OCI-LY7 (cell line): ENCODE data around the gene HIF3A. TPM values are rescaled to one million over a fixed set of nuclear protein-coding genes. Genes with fewer than 3 reads are reported as not detected.
"Not testable (repeated sequence)": the region's sequence is repeated elsewhere in the genome, so short reads cannot be mapped to it uniquely, and the experiment has no call there.

Experiments
- BruUV-seq: library from RNA; stranded (reverse); fragments of 400-500 nt; replicated peaks from 2 replicates; lab custom pipeline; 2021; lab: Mats Ljungman, UMichigan
- CTCF ChIA-PET: fragments of 300-600 bp; sonication (Branson Sonifier 250); formaldehyde crosslinking; loops from one replicate; lab custom pipeline; 2022; ENCODE audit warnings: antibody characterized with exemption; ENCODE audit not compliant: unreplicated experiment; lab: Charles Lee
- POLR2A ChIA-PET: fragments of 300-600 bp; sonication (Branson Sonifier 250); formaldehyde crosslinking; loops from one replicate; lab custom pipeline; 2022; ENCODE audit warnings: antibody characterized with exemption; lab: Charles Lee
- DNase-seq: peaks from one replicate; pipeline ENCODE4 v3.0.0-alpha.2; 2015; ENCODE audit warnings: low spot score
- H2AFZ ChIP-seq: fragments of 200-600 bp; sonication (generic), shearing (Covaris generic); 2 replicates; pipeline ENCODE4 v1.6.1; 2014; ENCODE audit warnings: mild to moderate bottlenecking, antibody characterized with exemption, low read length, moderate library complexity
- H3K27ac ChIP-seq: fragments of 200-600 bp; sonication (generic); 2 replicates; pipeline ENCODE4 v1.5.1; 2014; ENCODE audit warnings: mixed run types, low read depth, mild to moderate bottlenecking, moderate library complexity, low read length, inconsistent platforms; ENCODE audit not compliant: poor library complexity, severe bottlenecking
- H3K36me3 ChIP-seq: fragments of 200-600 bp; sonication (generic); 2 replicates; pipeline ENCODE4 v1.6.1; 2014; ENCODE audit warnings: mild to moderate bottlenecking, antibody characterized with exemption, low read length, moderate library complexity, mixed read lengths; ENCODE audit not compliant: insufficient read depth
- H3K4me1 ChIP-seq: fragments of 200-600 bp; sonication (generic); 2 replicates; pipeline ENCODE4 v1.5.1; 2014; ENCODE audit warnings: mild to moderate bottlenecking, low read length; ENCODE audit not compliant: insufficient read depth, poor library complexity, severe bottlenecking
- H3K4me2 ChIP-seq: fragments of 200-600 bp; sonication (generic); 2 replicates; pipeline ENCODE4 v1.6.1; 2014; ENCODE audit warnings: mild to moderate bottlenecking, low read length
- H3K4me3 ChIP-seq: fragments of 200-600 bp; sonication (generic); 2 replicates; pipeline ENCODE4 v1.5.1; 2014; ENCODE audit warnings: mild to moderate bottlenecking, low read depth, low read length; ENCODE audit not compliant: poor library complexity, severe bottlenecking
- H3K79me2 ChIP-seq: fragments of 200-600 bp; sonication (generic); 2 replicates; pipeline ENCODE4 v1.6.1; 2016; ENCODE audit warnings: low read depth, mild to moderate bottlenecking, low read length, moderate library complexity, mixed read lengths; ENCODE audit not compliant: insufficient read depth
- H3K9me2 ChIP-seq: fragments of 200-600 bp; sonication (generic); 2 replicates; pipeline ENCODE4 v1.6.1; 2016; ENCODE audit warnings: mild to moderate bottlenecking, low read length, mixed read lengths; ENCODE audit not compliant: insufficient read depth
- H3K9me3 ChIP-seq: fragments of 200-600 bp; sonication (generic); 2 replicates; pipeline ENCODE4 v1.6.1; 2014; ENCODE audit warnings: mild to moderate bottlenecking, mixed run types, low read length, mixed read lengths
- H4K20me1 ChIP-seq: fragments of 200-600 bp; sonication (generic); 2 replicates; pipeline ENCODE4 v1.6.1; 2014; ENCODE audit warnings: mild to moderate bottlenecking, antibody characterized with exemption, low read length, moderate library complexity, mixed read lengths; ENCODE audit not compliant: insufficient read depth
- CTCF ChIP-seq: fragments of 200-600 bp; sonication (generic); conservative IDR thresholded peaks from 2 replicates; pipeline ENCODE4 v1.5.1; 2014; ENCODE audit warnings: mild to moderate bottlenecking, antibody characterized with exemption, low read length, moderate library complexity, mixed read lengths
- EZH2phosphoT487 ChIP-seq: fragments of 200-600 bp; sonication (generic); IDR thresholded peaks from 2 replicates; pipeline ENCODE4 v1.6.1; 2018; ENCODE audit warnings: low read depth, borderline replicate concordance, mild to moderate bottlenecking, mixed run types, antibody characterized with exemption, low read length, moderate library complexity, mixed read lengths
- intact Hi-C: fragments of 100-400 bp; cut with micrococcal nuclease; formaldehyde crosslinking; loops from one replicate; pipeline ENCODE4 v1.10.0; 2022; ENCODE audit not compliant: unreplicated experiment
- total RNA-seq, 2 experiments: library from RNA; depleted of rRNA in 1 of 2; stranded (reverse); fragments of >200 nt in 1 of 2; shearing (Covaris generic) in 1 of 2; gene quantifications; 2 replicates each; pipeline ENCODE4 v1.2.3, GENCODE V29; 2014 to 2022

HIF3A gene
- total RNA-seq, 2 experiments from 2014 or later = not detected

DNA sequence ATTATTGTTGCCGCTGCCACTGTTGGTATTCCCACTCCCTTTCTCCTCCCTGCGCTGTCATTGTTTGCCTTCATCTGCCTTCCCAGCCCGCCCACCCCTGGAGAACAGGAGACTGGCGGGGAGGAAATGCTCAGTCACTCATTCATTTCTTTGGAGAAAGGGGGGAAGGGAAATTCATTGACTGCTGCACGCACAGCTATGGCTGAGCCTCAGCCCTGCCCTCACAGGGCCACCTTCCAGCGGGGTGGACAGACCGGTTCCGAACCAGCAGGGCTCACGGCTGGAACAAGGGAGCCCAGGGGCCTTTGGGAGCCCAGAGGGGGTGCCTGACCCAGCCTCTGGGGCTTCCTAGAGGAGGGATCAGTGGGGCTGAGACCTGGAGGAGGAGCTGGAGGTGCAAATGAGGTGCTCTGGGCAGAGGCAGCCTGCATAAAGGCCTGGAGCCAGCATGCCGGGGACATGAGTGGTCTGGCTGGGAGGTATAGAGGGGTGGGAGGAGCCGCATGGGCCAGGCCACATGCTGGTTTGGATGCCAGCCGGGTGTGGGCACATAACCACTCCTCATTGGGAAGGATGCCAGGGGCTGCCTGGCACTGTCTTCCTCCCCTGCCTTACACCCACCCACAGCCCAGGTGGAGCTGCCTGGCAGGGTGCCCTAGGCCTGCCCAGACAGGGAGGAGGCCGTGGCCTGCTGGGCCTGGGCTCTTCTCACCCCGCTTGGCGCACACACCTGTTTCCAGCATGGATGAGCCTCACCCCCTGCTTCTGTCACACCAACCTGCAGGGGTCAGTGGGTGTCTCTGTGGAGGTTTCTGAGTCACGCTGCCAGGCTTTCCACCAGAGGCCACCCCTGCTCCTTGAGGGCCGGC, 76.9 kb downstream of the HIF3A start:
- no peaks in the 10 kb centered on the region for H3K4me1 ChIP-seq
- no peak for TF ChIP-seq EZH2phosphoT487
- TF ChIP-seq CTCF = no peak
- no peak overlapping the region for H3K27ac ChIP-seq
- POLR2A ChIA-PET = no interaction called here
- no peak for DNase-seq
- H3K9me2 ChIP-seq = no peaks in the 10 kb centered on the region
- no peak overlapping the region for H3K4me2 ChIP-seq
- H3K4me3 ChIP-seq = no peak overlapping the region
- BruUV-seq = no TSS peak
- H2AFZ ChIP-seq = no peak overlapping the region
- peaks cover 80% of the 10 kb centered on the region for H3K36me3 ChIP-seq
- H3K79me2 ChIP-seq = peaks cover 26% of the 10 kb centered on the region; the same call in 1 of the 2 replicates
- H4K20me1 ChIP-seq = no peaks in the 10 kb centered on the region
- CTCF ChIA-PET = no interaction called here
- H3K9me3 ChIP-seq = no peaks in the 10 kb centered on the region
- intact Hi-C loops = no loop called here

DNA sequence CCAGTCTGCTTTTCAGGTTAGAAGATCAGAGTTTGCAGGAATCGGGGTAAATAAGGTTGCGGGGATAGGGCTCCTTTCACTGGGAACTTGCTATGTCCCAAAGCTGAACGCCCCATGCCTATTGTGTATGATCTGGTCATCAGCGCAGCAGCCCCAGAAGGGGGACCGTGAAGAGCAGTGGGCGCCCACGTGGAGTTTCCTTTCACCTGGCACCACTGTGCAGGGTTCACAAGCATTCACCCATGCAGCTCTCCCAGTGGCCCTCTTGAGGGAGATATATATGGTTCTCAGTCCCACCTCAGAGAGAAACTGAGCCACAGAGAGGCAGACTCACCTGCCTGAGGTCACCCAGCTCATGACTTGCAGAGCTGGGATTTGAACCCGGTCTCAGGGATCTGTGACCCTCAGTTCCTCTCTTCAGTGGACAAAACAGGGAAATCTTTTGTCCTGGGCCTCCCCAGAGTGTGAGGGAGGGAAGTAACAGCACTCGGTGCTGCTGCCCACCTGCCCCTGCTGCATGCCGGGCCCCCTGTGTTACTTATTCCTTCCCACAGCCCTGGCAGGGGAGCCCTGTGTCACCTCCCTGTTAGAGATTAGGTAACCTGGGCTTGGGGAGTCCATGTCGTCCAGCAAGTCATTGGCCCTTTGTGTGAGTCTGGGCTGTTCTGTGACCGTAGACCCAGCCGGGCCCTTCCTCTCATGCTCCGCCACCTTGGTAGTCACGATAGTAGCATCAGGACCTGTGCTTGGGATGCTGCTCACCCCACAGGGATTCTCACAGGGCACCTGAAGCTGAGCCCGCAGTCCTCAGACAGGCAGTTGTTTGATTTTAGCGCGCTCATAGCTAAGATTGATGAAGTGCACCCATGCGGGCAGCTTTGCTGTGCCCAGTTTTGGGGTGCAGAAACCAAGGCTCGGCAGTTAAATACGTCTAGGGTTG, 78.0 kb downstream of the HIF3A start:
- Histone ChIP-seq H3K79me2 (peaks cover 32% of the 10 kb centered on the region; the same call in 1 of the 2 replicates), H3K36me3 (peaks cover 86% of the 10 kb centered on the region), H3K27ac (no peak overlapping the region), H2AFZ (no peak overlapping the region), H3K4me2 (no peak overlapping the region), H4K20me1 (no peaks in the 10 kb centered on the region), H3K9me2 (no peaks in the 10 kb centered on the region), H3K4me3 (no peak overlapping the region), H3K9me3 (no peaks in the 10 kb centered on the region), H3K4me1 (no peaks in the 10 kb centered on the region)
- DNase-seq = no peak
- no TSS peak for BruUV-seq
- intact Hi-C loops = no loop called here
- ChIA-PET POLR2A (no interaction called here), CTCF (no interaction called here)
- TF ChIP-seq EZH2phosphoT487 (no peak), CTCF (no peak)

- BruUV-seq, H3K27ac ChIP-seq, intact Hi-C loops, CTCF ChIA-PET, POLR2A ChIA-PET, H3K9me2 ChIP-seq, H3K4me3 ChIP-seq, H4K20me1 ChIP-seq, H3K4me1 ChIP-seq, H3K4me2 ChIP-seq, H2AFZ ChIP-seq, DNase-seq, H3K9me3 ChIP-seq: not testable (repeated sequence)
- H3K79me2 ChIP-seq = peaks cover 26% of the 10 kb centered on the region; the same call in 1 of the 2 replicates
- H3K36me3 ChIP-seq = peaks cover 88% of the 10 kb centered on the region
These were observed 78.7 kb downstream of the HIF3A start for GRCh38 chr19:46375476-46376067.
